ENCODE data around the gene APOE.
"Not testable (repeated sequence)": the region's sequence is repeated elsewhere in the genome, so short reads cannot be mapped to it uniquely, and the experiment has no call there.

Gene APOE

DNA sequence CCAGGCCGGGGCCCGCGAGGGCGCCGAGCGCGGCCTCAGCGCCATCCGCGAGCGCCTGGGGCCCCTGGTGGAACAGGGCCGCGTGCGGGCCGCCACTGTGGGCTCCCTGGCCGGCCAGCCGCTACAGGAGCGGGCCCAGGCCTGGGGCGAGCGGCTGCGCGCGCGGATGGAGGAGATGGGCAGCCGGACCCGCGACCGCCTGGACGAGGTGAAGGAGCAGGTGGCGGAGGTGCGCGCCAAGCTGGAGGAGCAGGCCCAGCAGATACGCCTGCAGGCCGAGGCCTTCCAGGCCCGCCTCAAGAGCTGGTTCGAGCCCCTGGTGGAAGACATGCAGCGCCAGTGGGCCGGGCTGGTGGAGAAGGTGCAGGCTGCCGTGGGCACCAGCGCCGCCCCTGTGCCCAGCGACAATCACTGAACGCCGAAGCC, 3.3 kb downstream of the APOE start:
- DNase-seq (ENCODE audit: extremely low read depth in 1 of 2, low read depth in 1 of 2) = no peak

DNA sequence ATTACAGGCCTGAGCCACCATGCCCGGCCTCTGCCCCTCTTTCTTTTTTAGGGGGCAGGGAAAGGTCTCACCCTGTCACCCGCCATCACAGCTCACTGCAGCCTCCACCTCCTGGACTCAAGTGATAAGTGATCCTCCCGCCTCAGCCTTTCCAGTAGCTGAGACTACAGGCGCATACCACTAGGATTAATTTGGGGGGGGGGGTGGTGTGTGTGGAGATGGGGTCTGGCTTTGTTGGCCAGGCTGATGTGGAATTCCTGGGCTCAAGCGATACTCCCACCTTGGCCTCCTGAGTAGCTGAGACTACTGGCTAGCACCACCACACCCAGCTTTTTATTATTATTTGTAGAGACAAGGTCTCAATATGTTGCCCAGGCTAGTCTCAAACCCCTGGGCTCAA, 4.2 kb downstream of the APOE start:
- no peak for DNase-seq (ENCODE audit: extremely low read depth in 1 of 2, low read depth in 1 of 2)

DNA sequence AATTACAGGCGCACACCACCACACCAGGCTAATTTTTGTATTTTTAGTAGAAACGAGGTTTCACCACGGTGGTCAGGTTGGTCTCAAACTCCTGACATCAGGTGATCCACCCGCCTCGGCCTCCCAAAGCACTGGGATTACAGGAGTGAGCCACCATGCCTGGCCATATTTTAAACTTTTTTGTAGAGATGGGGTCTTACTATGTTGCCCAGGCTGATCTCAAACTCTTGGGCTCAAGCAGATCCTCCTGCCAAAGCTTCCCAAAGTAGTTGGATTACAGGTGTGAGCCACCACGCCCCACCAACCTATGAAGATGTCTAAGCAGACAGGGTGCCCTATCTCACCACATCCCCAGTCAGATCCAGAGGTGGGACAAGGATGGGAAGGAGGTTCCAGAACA, 6.3 kb downstream of the APOE start:
- not testable (repeated sequence) for DNase-seq (ENCODE audit: extremely low read depth in 1 of 2, low read depth in 1 of 2)

DNA sequence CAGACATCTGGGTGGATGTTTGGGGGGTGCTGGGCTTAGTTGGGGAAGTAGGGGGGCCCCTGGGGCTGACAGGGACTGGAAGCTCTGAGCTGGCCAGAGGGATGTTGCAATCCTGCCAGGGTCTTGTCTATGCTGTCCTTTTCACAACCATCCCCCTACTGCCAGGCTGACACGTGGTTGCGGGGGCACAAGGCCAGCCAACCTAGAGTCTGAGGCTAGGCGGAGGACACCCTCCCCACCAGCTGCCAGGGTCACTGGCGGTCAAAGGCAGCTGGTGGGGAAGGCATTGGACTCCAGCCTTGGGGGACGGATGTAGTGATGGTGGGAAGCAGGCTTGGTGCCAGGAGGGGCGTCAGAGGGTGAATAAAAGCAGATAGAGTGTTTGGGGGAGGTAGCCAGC, 7.3 kb downstream of the APOE start:
- no peak for DNase-seq (ENCODE audit: extremely low read depth in 1 of 2, low read depth in 1 of 2)

DNA sequence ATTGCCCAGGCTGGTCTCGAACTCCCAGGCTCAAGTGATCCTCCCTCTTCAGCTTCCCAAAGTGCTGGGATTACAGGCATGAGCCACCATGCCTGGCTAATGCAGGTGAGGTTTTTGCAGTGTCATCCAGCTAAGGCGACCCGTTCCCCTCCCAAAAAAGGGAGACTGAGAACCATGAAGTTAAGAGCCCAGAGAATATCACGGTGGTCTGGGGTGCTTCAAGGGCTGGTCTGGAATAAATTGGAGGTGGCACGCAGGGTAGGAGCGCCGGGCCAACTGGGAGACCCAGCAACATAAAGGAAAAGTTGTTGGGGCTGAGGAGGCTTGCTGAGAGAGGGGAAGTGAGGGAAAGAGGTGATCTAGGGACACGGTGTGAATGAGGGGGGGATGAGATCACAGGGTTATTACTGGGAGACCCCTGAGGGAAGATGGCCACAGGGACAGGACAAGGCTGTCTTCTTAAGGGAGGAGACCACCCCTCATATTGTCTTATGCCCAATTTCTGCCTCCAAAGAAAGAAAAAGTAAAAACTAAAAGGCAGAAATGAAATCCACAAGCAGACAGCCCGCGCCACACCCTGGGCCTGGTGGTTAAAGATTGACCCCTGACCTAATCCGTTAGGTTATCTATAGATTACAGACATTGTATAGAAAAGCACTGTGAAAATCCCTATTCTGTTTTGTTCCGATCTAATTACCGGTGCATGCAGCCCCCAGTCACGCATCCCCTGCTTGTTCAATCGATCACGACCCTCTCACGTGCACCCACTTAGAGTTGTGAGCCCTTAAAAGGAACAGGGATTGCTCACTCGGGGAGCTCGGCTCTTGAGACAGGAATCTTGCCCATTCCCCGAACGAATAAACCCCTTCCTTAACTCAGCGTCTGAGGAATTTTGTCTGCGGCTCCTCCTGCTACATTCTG, 8.2 kb downstream of the APOE start:
- DNase-seq (ENCODE audit: extremely low read depth in 1 of 2, low read depth in 1 of 2) = not testable (repeated sequence)

DNA sequence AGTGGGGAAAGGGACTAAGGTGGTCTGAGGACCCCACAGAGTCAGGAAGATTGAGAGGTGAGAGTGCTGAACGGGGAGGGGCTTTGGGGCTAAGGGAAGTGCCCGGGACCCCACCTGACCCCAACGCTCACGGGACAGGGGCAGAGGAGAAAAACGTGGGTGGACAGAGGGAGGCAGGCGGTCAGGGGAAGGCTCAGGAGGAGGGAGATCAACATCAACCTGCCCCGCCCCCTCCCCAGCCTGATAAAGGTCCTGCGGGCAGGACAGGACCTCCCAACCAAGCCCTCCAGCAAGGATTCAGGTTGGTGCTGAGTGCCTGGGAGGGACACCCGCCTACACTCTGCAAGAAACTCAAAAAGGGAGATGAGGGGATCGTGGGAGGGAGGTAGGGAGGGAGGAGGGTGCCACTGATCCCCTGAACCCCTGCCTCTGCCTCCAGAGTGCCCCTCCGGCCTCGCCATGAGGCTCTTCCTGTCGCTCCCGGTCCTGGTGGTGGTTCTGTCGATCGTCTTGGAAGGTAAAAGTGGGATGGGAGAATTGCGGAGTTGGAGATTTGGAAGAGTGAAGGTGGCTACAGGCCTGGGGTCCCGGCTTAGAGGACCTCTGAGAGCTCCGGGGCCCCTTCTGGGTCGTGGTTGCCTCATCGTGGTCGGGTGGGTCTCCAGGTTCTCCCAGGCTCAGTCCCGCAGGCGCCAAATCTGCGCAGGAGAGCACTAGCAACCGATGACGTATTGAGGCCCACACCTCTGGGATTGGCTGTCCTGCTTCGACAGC, 9.0 kb downstream of the APOE start, which contains the start of gene APOC1:
Gene APOC1, plus strand, starts transcription at position 176 of the 774 bp plus-strand sequence. Its CDS starts 284 bp downstream, at position 460.
- peak; percentile 32 to 49 for DNase-seq (ENCODE audit: extremely low read depth in 1 of 2, low read depth in 1 of 2)

DNA sequence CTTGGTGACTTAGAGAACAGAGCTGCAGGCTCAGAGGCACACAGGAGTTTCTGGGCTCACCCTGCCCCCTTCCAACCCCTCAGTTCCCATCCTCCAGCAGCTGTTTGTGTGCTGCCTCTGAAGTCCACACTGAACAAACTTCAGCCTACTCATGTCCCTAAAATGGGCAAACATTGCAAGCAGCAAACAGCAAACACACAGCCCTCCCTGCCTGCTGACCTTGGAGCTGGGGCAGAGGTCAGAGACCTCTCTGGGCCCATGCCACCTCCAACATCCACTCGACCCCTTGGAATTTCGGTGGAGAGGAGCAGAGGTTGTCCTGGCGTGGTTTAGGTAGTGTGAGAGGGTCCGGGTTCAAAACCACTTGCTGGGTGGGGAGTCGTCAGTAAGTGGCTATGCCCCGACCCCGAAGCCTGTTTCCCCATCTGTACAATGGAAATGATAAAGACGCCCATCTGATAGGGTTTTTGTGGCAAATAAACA, 18.7 kb downstream of the APOE start:
- no peak for DNase-seq (ENCODE audit: extremely low read depth in 1 of 2, low read depth in 1 of 2)

GRCh38 chr19:44925114-44925891, 19.7 kb downstream of the APOE start:
- DNase-seq (ENCODE audit: extremely low read depth in 1 of 2, low read depth in 1 of 2) = no peak

GRCh38 chr19:44926245-44927077, 20.9 kb downstream of the APOE start:
- DNase-seq (ENCODE audit: extremely low read depth in 1 of 2, low read depth in 1 of 2) = not testable (repeated sequence)

DNA sequence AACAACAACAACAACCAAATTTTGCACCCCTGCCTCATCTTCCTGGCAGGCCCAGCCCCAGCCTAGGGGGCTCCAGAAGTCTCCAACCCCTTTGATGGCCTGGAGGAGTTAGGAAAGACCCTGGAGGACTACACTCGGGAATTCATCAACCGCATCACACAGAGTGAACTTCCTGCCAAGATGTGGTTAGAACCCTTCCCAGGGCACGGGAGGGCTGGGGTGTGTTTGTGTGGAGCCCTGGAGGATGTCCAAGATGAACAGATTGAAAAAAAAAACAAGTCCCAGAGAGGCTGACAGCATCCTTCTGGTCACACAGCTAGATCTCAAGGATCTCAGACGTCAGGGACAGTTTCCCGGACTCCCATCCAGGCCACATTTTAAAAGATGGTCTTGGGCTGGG, 22.1 kb downstream of the APOE start:
- DNase-seq (ENCODE audit: extremely low read depth in 1 of 2, low read depth in 1 of 2) = no peak

DNA sequence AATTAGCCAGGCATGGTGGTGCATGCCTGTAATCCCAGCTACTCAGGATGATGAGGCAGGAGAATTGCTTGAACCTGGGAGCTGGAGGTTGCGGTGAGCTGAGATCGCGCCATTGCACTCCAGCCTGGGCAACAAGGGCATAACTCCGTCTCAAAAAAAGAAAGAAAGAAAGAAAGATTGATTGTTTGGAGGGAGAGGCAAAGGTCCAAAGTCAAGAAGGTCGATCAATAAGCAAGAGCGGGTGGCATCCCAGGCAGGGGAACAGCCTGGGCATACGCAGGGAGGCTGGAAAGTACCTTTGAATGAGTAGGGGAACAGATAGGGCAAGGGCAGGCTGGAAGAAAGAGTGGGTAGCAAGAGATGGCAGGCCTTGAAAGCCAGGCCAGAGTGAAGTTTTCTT, 24.5 kb downstream of the APOE start:
- no peak for DNase-seq (ENCODE audit: extremely low read depth in 1 of 2, low read depth in 1 of 2)

DNA sequence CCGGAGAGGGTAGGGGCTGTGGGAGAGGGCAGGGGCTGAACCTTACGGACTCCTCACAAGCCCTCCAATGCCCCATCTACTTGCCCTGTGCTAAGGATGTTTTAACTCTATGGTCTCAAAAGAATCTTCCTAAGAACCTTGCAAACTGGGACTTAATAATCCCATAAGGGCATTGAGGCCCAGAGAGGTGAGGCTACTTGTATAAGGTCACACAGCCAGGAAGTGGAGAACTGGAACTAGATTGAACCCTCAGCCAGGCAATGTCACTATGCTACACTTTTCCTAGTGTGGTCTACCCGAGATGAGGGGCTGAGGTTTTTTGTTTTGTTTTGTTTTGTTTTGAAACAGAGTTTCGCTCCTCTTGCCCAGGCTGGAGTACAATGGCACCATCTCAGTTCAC, 25.9 kb downstream of the APOE start:
- no peak for DNase-seq (ENCODE audit: extremely low read depth in 1 of 2, low read depth in 1 of 2)

GRCh38 chr19:44939668-44940067, 34.1 kb downstream of the APOE start:
- DNase-seq (ENCODE audit: extremely low read depth in 1 of 2, low read depth in 1 of 2) = no peak

DNA sequence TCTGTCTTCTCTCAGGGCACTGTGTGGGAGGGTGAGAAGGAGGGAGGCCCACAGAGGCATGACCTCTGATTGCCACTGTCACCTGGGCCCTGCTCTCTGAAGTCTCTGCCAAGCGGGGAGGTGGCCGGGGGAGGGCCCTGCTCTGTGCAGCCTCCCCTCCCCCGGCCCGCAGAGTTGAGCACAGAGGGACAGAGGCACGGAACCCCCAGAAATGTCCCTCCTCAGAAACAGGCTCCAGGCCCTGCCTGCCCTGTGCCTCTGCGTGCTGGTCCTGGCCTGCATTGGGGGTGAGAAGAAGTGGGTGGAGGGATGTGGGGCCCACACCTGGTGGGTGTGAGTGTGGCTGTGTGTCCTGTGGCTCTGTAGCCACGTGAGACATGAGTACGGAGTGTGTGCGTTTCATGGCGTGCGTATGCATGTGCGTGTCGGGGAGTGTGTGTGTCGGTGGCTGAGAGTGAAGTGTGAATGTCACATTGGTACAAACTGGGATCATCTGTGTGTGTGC, 36.5 kb downstream of the APOE start, which contains the start of gene APOC4:
Gene APOC4, plus strand, starts transcription at position 171 of the 505 bp plus-strand sequence. Its CDS starts 41 bp downstream, at position 212.
- no peak for DNase-seq (ENCODE audit: extremely low read depth in 1 of 2, low read depth in 1 of 2)

GRCh38 chr19:44943801-44944249, 38.2 kb downstream of the APOE start:
- no peak for DNase-seq (ENCODE audit: extremely low read depth in 1 of 2, low read depth in 1 of 2)

DNA sequence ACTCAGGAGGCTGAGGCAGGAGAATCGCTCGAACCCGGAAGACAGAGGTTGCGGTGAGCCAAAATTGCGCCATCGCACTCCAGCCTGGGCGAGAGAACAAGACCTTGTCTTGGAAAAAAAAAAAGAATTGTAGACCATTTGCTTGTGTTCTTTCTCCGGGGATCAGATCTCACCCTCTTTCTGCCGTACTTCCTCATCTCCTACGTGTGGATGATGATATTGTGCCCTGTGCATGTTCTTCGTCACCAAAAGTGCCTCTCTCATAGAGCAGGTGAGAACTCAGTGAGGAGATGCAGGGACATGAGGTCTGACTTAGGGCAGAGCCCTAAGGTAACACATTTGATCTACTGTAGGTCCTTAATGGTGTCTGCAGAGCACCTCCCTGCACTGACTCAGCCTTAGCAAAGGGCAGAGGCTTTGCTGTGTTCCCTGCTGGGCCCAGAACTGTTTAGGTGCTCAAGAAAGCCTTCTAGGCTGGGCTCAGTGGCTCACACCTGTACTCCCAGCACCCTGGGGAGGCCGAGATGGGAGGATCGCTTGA, 41.5 kb downstream of the APOE start:
- no peak for DNase-seq (ENCODE audit: extremely low read depth in 1 of 2, low read depth in 1 of 2)

GRCh38 chr19:44948237-44948636, 42.6 kb downstream of the APOE start:
- DNase-seq (ENCODE audit: extremely low read depth in 1 of 2, low read depth in 1 of 2) = no peak

DNA sequence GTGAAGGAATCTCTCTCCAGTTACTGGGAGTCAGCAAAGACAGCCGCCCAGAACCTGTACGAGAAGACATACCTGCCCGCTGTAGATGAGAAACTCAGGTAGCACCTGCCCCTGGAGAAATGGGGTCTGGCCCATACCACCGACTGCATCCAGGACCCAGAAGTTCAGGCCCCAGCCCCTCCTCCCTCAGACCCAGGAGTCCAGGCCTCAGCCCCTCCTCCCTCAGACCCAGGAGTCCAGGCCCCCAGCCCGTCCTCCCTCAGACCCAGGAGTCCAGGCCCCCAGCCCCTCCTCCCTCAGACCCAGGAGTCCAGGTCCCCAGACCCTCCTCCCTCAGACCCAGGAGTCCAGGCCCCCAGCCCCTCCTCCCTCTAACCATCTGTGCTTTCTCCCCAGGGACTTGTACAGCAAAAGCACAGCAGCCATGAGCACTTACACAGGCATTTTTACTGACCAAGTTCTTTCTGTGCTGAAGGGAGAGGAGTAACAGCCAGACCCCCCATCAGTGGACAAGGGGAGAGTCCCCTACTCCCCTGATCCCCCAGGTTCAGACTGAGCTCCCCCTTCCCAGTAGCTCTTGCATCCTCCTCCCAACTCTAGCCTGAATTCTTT, 43.3 kb downstream of the APOE start:
- no peak for DNase-seq (ENCODE audit: extremely low read depth in 1 of 2, low read depth in 1 of 2)

- DNase-seq (ENCODE audit: extremely low read depth in 1 of 2, low read depth in 1 of 2) = no peak
Observed at GRCh38 chr19:44949550-44949949, 44.0 kb downstream of the APOE start.
